ENCODE measurements around the gene TMEM164.

GRCh38 chrX:110226931-110227330 lies 224.0 kb downstream of the TMEM164 start:
- TF ChIP-seq, protein P1, sequence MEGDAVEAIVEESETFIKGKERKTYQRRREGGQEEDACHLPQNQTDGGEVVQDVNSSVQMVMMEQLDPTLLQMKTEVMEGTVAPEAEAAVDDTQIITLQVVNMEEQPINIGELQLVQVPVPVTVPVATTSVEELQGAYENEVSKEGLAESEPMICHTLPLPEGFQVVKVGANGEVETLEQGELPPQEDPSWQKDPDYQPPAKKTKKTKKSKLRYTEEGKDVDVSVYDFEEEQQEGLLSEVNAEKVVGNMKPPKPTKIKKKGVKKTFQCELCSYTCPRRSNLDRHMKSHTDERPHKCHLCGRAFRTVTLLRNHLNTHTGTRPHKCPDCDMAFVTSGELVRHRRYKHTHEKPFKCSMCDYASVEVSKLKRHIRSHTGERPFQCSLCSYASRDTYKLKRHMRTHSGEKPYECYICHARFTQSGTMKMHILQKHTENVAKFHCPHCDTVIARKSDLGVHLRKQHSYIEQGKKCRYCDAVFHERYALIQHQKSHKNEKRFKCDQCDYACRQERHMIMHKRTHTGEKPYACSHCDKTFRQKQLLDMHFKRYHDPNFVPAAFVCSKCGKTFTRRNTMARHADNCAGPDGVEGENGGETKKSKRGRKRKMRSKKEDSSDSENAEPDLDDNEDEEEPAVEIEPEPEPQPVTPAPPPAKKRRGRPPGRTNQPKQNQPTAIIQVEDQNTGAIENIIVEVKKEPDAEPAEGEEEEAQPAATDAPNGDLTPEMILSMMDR (IDR thresholded peaks at IDR 0.05; ENCODE audit: insufficient read depth, low read length) = no peak
- TF ChIP-seq GABPA (IDR thresholded peaks at IDR 0.05; ENCODE audit: low read depth) (no peak), POLR2AphosphoS5 (IDR thresholded peaks at IDR 0.05; ENCODE audit: low read depth) (no peak), SPI1 (IDR thresholded peaks at IDR 0.05; ENCODE audit: borderline replicate concordance, low read depth) (no peak)
